HG03442 (cell line): Measurements from ENCODE around the gene ADGRG1.
"Not testable (repeated sequence)": the region's sequence is repeated elsewhere in the genome, so short reads cannot be mapped to it uniquely, and the experiment has no call there.

ENCODE experiments used
- ATAC-seq: cut with Tn5 transposase; IDR thresholded peaks from one replicate; pipeline ENCODE4 v1.9.1; 2021; ENCODE audit warnings: mild to moderate bottlenecking, moderate library complexity; ENCODE audit not compliant: unreplicated experiment

The ADGRG1 gene

DNA sequence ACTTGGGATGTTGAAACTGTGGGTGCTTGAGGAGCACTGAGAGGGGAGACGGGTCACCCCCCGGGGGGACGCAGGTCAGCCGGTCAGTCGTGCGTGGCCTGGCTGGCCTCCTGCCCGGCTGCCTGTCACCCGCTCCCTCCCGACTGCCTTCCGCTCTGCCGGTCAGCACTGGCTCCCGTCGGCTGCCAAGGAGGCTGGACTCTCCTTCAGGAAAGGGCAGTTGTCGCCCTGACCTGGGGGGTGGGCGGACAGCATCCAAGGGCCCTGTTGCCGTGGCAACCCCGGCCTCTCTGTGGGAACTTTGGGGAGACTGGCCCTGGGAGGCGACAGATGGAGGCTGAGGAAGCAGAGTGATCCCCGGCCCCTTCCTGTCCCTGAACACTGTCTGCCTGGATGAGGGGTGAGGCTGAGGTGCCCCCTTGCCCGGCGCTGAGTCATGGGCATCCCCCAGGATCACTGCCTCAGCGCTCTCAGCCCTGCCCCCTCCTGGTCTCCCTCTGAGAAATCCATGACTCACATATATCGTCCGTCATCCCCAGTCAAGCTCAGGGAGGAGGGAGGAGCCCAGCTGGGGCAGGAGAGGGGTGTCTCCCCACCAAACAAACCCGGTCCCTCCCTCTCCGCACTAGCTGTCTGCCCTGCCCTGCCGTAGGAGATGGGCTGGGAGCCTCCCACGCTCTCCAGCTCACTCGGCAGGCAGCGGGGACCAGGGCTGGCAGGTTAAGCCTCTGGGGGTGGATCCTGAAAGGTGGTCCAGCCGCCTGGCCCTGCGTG, at the start of gene ADGRG1:
Gene ADGRG1, plus strand, starts transcription at position 623 of the 774 bp plus-strand sequence. CDS start 21,658 bp downstream, outside the sequence.
- peak; percentile 41 for ATAC-seq

DNA sequence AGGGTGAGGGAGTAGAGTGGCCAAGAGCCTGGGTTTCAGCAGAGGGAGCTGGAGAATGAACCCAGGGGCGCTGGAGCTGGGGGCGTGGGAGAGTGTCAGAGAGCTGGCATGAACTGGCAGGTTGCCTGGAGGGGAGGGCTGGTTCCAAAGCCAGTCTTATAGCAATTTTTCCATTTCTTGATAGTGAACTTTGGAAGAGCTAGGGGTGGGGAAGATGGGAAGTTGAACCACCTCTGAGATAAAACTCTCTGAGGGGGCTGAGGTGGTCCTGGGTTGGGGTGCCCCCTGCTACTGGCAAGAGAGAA, 49.1 kb upstream of the ADGRG1 start:
- ATAC-seq: no peak

DNA sequence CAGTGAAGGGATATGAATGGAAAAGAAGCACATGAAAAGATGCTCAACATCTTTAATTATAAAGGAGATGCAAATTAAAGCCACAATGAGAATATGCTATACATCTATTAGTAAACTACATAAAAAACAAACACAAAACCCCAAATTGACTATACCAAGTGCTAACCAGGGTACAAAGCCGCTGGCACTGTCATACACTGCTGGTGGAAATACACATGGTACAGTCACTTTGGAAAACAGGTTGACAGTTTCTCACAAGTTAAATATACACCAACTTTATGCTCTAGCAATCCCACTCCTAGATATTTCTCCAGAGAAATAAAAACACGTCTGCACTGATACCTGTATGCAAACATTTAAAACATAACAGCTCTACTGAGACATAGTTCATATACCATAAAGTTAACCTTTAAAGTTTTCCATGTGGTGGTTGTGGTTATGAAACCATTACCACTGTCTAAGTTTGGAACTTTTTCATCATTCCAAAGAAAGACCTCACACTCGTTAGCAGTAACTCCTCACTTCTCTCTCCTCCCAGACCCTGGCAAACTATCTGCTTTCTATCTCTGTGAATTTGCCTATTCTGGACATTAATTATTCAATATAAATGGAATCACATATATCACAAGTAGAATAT, 43.3 kb upstream of the ADGRG1 start:
- ATAC-seq: no peak

GRCh38 chr16:57588831-57589230, 39.6 kb upstream of the ADGRG1 start:
- no peak for ATAC-seq

DNA sequence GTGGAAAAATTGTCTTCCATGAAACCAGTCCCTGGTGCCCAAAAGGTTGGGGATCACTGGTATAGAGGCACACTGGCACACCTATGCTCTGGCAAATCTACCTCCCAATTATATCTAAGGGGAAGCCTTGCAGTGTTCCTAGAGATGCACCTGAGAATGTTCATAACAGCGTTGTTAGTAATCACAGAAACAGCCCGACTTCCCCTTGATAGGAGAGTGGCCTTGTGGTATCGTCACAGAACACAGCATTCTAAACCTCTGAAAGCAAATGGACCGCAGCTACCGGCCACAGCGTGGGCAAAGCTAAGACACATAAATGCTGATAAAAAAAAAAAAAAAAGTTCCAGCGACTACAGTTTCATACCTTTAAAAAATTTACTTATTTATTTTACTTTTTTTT, 39.1 kb upstream of the ADGRG1 start:
- no peak for ATAC-seq

DNA sequence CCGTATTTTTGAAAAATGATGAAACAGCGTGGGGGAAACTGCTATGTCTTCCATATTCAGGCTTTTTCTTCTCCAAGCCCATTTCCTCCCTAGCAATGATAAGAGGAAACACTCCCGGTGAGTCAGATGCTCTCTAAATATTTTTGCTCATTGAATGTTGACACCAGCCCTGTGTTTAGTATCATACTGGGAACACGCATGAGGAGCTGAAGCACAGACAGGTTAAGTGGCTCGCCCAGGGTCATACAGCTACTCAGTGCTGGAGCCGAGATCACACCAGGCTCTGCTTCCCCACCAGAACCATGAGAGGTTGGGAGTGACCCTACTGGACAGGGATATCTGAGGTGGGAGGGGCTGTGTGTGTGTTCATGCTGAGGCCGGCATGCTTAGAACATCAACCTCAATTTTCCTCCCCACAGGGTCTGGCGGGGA, 37.8 kb upstream of the ADGRG1 start:
- ATAC-seq: no peak

- peak; percentile 86 for ATAC-seq
Observed at GRCh38 chr16:57591086-57591869, 37.2 kb upstream of the ADGRG1 start.

DNA sequence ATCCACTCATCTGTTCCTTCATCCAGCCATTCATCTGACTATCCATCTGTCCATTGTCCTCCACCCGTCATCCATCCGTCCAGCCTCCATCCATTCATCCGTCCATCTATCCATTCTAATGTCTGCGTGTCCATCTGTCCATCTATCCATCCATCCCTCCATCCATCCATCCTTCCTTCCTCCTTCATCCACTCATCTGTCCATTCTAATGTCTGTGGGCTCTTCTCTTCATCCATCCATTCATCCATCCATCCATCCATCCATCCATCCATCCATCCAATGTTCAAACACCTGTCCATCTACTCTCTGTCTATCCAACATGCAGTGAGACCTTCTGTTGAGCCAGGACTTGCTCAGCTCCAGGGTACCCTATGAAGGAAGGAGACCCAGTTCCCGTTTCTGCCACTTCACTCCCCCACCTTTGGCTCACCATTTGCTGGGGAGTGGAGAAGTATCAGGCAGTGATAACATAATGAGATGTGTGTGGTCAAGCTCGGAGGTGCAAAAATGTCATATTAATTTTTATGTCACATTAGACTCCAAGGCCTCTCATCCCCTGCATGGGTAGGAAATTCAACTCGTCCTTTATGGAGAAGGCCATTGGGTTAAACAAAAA, 36.5 kb upstream of the ADGRG1 start:
- ATAC-seq: no peak

- ATAC-seq: no peak
Observed at GRCh38 chr16:57592591-57593003, 35.8 kb upstream of the ADGRG1 start.

DNA sequence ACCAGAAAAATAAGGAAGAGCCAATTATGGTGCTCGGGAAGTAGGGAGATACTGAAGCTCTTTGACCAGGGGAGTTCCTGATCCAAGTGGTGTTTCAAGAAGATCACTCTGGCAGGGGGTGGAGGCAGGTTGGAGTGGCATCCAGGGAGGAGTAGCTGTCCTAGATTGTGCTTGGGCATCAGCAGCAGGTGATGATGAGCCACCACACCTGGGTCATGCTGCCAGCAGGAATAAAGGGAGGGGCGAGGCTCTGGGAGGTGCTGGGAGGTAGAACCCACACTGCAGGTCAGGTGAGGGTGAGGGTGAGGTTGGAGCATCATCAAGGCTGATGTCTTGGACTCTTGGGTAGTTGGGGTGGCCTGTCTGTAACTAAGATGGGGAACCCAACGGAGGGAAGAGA, 35.4 kb upstream of the ADGRG1 start:
- no peak for ATAC-seq

DNA sequence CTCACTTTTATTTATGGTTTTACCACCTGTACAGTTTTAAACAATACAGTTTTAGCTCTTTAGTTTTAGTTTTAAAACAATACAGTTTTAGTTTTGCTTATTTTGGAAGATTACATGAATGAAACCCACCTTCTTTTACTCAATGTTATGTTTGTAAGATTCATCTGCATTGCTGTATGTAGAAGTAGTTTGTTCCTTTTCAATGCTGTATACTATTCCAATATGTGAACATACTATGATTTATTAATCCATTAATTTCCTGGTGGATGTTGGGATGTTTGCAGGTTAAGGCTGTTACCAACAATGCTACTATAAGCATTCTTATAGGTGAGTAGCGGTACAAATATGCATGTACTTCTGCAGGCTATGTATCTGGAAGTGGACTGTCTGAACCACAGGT, 34.4 kb upstream of the ADGRG1 start:
- ATAC-seq: no peak

DNA sequence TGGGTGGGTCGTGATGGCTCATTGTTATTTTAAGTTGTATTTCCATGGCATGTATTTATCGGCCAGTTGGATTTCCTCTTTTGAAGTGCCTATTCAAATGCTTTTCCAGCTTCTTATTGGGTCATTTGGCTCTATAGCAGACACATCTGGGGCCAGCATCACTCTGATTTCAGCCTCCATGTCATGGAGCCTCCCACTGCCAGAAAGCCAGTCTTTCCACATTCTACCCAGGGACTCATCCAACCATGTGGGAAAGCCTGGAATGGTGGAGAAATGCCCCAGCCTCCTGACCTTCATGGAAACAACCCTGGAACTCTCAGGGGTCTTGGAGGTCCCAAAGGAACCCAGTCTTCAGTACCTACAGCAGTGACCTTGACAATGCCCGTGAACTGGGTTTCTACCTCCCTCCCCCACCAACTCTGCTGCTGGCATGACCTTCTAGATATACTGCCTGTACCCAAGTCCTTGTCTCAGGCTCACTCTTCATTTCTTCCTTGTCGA, 33.8 kb upstream of the ADGRG1 start:
- ATAC-seq: no peak

DNA sequence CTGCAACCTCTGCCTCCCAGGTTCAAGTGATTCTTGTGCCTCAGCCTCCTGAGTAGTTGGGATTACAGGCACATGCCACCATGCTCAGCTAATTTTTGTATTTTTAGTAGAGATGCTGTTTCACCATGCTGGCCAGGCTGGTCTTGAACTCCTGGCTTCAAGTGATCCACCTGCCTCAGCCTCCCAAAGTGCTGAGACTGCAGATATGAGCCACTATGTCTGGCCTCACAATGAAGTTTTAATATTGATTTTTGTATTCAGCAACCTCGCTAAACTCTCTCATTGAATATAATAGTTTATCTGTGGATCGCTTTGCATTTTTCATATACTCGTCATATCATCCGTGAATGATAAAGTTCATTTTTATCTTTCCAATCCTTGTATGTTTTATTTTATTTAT, 32.2 kb upstream of the ADGRG1 start:
- not testable (repeated sequence) for ATAC-seq

DNA sequence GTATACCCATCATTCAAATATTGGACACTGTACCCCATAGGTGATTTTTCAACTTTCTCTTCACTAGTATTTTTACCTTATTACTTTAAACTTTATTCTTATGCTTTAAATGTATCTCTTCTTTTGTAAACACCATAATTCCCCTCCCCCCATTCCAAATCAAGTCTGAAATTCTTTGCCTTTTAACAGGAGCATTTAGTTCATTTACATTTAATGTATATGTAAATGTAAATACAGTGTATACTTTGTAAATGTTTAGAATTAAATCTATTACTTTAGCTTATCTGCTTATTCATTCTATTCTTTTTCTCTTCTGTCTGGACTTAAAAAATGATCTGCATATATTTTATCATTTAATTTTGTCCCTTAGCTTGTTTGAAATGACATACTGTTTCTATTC, 30.0 kb upstream of the ADGRG1 start:
- no peak for ATAC-seq

- no peak for ATAC-seq
Observed at GRCh38 chr16:57600048-57600835, 28.2 kb upstream of the ADGRG1 start.

- ATAC-seq: no peak
Observed at GRCh38 chr16:57600952-57601580, 27.4 kb upstream of the ADGRG1 start.

DNA sequence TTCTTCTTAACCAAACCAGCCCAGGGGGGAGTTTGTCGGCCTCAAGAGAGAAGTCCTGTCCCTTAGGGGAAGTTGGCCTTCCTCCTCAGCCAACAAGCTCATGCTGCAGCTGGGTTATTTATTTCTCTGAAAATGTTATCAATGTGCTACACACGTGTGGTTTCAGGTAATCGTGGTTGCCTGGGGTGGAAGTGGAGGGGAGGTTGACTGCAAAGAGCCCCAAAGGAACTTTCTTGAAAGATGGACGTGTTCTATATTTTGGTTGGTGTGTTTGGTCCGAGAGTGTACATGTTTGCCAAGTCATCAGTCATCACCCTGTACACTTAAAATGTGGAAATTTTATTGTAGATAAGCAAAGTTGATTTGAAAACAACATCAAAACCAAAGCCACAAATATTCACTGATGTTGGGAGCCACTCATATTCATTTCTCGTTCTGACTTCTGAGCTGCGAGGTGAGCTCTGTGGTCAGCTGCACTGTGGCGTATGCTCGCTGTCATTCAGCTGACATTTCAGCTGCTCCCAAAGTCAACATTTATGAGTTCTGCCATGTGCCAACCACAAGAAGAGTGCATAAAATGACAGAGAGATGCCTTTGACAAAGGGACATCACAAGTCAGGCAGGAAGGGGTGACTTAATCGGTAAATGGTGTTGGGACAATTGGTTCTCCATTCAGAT, 26.5 kb upstream of the ADGRG1 start:
- ATAC-seq: peak; percentile 86

GRCh38 chr16:57603115-57604024, 25.1 kb upstream of the ADGRG1 start:
- no peak for ATAC-seq
